K562 (cell line): ENCODE results near the gene B4GALNT4. TPM values are rescaled to one million over a fixed set of nuclear protein-coding genes. Genes with fewer than 3 reads are reported as not detected.

Source experiments
- CBX3 ChIP-seq, 2 experiments: IDR thresholded peaks; 1 replicate in 1 of 2; 2 replicates in 1 of 2; pipeline ENCODE4 v1.6.1; 2012; ENCODE audit warnings: inconsistent platforms in 2 of 2, low read length in 2 of 2, borderline replicate concordance in 1 of 2, control low read depth in 1 of 2
- GABPB1 ChIP-seq: sonication (generic); formaldehyde crosslinking; IDR thresholded peaks from 2 replicates; pipeline ENCODE4 v1.8.0; 2022; ENCODE audit warnings: mild to moderate bottlenecking, missing genetic modification reagents
- HIVEP1 ChIP-seq: fragments of 250-450 bp; sonication (Bioruptor Pico); IDR thresholded peaks from 2 replicates; pipeline ENCODE4 v1.4.0; 2020; ENCODE audit warnings: mild to moderate bottlenecking
- NCOA4 ChIP-seq: fragments of 450-650 bp; IDR thresholded peaks from 2 replicates; pipeline ENCODE4 v1.6.1; 2018; ENCODE audit warnings: mild to moderate bottlenecking; ENCODE audit not compliant: partially characterized antibody
- RBFOX2 ChIP-seq: fragments of 200-400 bp; formaldehyde crosslinking; IDR thresholded peaks from 2 replicates; pipeline ENCODE4 v1.6.1; 2017; ENCODE audit warnings: low read depth, mild to moderate bottlenecking, low read length, moderate library complexity
- RBM14 ChIP-seq: fragments of 200-400 bp; formaldehyde crosslinking; IDR thresholded peaks from 2 replicates; pipeline ENCODE4 v1.6.1; 2018; ENCODE audit warnings: low read depth, mild to moderate bottlenecking, low read length, moderate library complexity, borderline replicate concordance; ENCODE audit not compliant: insufficient read depth
- RUNX1 ChIP-seq: sonication (generic); IDR thresholded peaks from 2 replicates; pipeline ENCODE4 v1.6.1; 2016; ENCODE audit warnings: antibody characterized with exemption, low read depth
- TARDBP ChIP-seq: fragments of 450-650 bp; IDR thresholded peaks from 2 replicates; pipeline ENCODE4 v1.6.1; 2016
- TEAD1 ChIP-seq, 2 experiments: fragments of 450-650 bp in 1 of 2; sonication (generic) in 1 of 2; formaldehyde crosslinking; IDR thresholded peaks; 2 replicates each; pipeline versions ENCODE4 v1.4.0 to v1.8.0; 2020 to 2022; ENCODE audit warnings: mild to moderate bottlenecking in 2 of 2, missing genetic modification reagents in 1 of 2
- TGIF2 ChIP-seq: sonication (generic); formaldehyde crosslinking; IDR thresholded peaks from 2 replicates; pipeline ENCODE4 v1.8.1; 2022; ENCODE audit warnings: mild to moderate bottlenecking, missing genetic modification reagents, moderate library complexity
- TSC22D4 ChIP-seq: fragments of 450-650 bp; IDR thresholded peaks from 2 replicates; pipeline ENCODE4 v1.6.1; 2016; ENCODE audit warnings: missing genetic modification characterization, missing biosample characterization, control low read depth
- ZBED1 ChIP-seq: IDR thresholded peaks from 2 replicates; pipeline ENCODE4 v1.6.1; 2014
- ZNF12 ChIP-seq: sonication (generic); formaldehyde crosslinking; IDR thresholded peaks from 2 replicates; pipeline ENCODE4 v1.4.0; 2020; ENCODE audit warnings: mild to moderate bottlenecking, missing genetic modification reagents
- ZNF134 ChIP-seq: fragments of 250-450 bp; sonication (Bioruptor Pico); conservative IDR thresholded peaks from 2 replicates; pipeline ENCODE4 v1.4.0; 2020
- ZNF41 ChIP-seq: fragments of 250-450 bp; sonication (Bioruptor Pico); conservative IDR thresholded peaks from 2 replicates; pipeline ENCODE4 v1.4.0; 2020; ENCODE audit warnings: mild to moderate bottlenecking
- ZNF766 ChIP-seq: fragments of 200-800 bp; sonication (Bioruptor generic); conservative IDR thresholded peaks from 2 replicates; pipeline ENCODE4 v1.6.1; 2016; ENCODE audit warnings: missing genetic modification characterization, missing compliant biosample characterization
- polyA plus RNA-seq, 8 experiments: library from polyadenylated mRNA; depleted of rRNA in 4 of 8; stranded (reverse) in 5 of 8; unstranded in 3 of 8; fragments of >200 nt; fragmentation: Nextera tagmentation in 2 of 8; fragmentation: Illumina TruSeq in 1 of 8; extraction: Ambion mirVana in 2 of 8; extraction: Trizol in 1 of 8; gene quantifications; 2 replicates each; pipeline versions ENCODE4 v1.2.1 to v1.2.3, GENCODE V29; 2011 to 2014; ENCODE audit warnings: inconsistent platforms in 1 of 8, missing spikeins in 1 of 8
- total RNA-seq, 7 experiments: library from RNA; depleted of rRNA in 6 of 7; stranded (reverse); fragments of >200 nt in 6 of 7; fragmentation: Illumina TruSeq in 2 of 7; extraction: Trizol in 2 of 7; gene quantifications; 2 replicates each; pipeline versions ENCODE4 v1.2.1 to v1.2.3, GENCODE V29; 2011 to 2021; ENCODE audit warnings: low replicate concordance in 1 of 7
- TF ChIP-seq, protein P1 (sequence below): fragments of 250-450 bp; sonication (Bioruptor Pico); IDR thresholded peaks from 2 replicates; pipeline ENCODE4 v1.8.0; 2021; ENCODE audit warnings: mild to moderate bottlenecking, moderate library complexity
- TF ChIP-seq, protein P2 (sequence below): fragments of 450-650 bp; IDR thresholded peaks from 2 replicates; pipeline ENCODE4 v1.6.1; 2016; ENCODE audit warnings: low read depth

The B4GALNT4 gene
- total and polyA plus RNA-seq, 9 of the 15 experiments (the other 6 are each of a cell fraction or from before 2014, with no cell fraction given) = 0.20 to 37.1 (median 10.8) TPM; not detected in 1

DNA sequence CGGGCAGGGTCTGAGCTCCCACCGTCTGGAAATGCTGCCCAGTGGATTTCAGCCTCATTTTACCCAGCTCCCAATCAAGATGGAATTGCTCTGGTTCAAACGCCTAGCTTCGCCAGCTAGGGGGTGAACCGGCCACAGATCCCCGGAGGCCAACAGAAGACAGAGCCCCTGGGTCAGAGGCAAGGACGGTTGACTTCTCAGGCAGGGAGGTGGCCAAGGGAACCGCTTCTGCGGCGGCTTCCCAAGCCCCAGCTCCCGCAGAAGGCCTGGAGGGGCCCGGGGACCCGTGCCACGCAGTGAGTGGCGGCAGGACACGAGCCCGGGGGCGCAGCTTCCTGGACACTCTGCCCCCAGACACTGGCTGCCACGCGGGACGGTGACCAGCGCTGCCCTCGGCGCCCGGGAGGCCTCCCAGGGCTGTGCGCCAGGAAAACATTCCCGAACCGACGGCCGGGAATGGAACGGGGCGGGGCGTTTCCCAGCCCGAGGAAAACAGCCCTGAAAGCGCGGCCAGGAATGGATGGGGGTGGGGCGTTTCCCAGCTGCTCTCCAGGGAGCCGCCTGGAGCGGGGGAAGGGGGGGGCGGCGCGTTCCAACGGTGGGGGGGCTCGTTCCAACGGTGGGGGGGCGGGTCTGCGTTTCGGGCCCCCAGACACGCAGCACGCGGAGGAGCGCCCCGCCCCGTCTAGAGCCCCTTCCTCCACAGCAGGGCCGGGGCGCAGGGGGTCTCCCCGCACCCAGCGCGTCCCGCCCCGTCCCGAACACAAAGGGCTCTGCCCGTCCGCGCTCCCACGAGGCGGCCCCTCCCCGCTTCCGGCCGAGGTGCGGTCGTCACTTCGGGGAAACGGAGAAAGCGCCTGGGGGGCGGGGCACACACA, 13.5 kb upstream of the B4GALNT4 start (continued):
- TF ChIP-seq TEAD1 (CRISPR knock-in tag; IDR thresholded peaks at IDR 0.05) (peak in 1 of 2 experiments; percentile 68; a peak in 2 of 4 replicates), RUNX1 (no peak), RBFOX2 (peak; percentile 95), ZNF12 (CRISPR knock-in tag) (no peak; the same call in 1 of the 2 replicates), ZNF134 (CRISPR knock-in tag) (no peak), NCOA4 (no peak), CBX3 (IDR thresholded peaks at IDR 0.05; ENCODE audit: borderline replicate concordance in 1 of 2, low read length in 2 of 2) (no peak; a peak in 1 of 3 replicates), ZNF766 (CRISPR knock-in tag) (peak; percentile 91), GABPB1 (CRISPR knock-in tag) (peak; percentile 66), TARDBP (no peak; the same call in 1 of the 2 replicates), ZNF41 (CRISPR knock-in tag) (peak; percentile 82), HIVEP1 (CRISPR knock-in tag) (peak; percentile 83; the same call in 1 of the 2 replicates), RBM14 (no peak), TSC22D4 (tag) (no peak), ZBED1 (no peak), TGIF2 (CRISPR knock-in tag) (no peak)
- TF ChIP-seq, protein P1, sequence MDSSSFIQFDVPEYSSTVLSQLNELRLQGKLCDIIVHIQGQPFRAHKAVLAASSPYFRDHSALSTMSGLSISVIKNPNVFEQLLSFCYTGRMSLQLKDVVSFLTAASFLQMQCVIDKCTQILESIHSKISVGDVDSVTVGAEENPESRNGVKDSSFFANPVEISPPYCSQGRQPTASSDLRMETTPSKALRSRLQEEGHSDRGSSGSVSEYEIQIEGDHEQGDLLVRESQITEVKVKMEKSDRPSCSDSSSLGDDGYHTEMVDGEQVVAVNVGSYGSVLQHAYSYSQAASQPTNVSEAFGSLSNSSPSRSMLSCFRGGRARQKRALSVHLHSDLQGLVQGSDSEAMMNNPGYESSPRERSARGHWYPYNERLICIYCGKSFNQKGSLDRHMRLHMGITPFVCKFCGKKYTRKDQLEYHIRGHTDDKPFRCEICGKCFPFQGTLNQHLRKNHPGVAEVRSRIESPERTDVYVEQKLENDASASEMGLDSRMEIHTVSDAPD (CRISPR knock-in tag) = peak; percentile 28; the same call in 1 of the 2 replicates
- TF ChIP-seq, protein P2, sequence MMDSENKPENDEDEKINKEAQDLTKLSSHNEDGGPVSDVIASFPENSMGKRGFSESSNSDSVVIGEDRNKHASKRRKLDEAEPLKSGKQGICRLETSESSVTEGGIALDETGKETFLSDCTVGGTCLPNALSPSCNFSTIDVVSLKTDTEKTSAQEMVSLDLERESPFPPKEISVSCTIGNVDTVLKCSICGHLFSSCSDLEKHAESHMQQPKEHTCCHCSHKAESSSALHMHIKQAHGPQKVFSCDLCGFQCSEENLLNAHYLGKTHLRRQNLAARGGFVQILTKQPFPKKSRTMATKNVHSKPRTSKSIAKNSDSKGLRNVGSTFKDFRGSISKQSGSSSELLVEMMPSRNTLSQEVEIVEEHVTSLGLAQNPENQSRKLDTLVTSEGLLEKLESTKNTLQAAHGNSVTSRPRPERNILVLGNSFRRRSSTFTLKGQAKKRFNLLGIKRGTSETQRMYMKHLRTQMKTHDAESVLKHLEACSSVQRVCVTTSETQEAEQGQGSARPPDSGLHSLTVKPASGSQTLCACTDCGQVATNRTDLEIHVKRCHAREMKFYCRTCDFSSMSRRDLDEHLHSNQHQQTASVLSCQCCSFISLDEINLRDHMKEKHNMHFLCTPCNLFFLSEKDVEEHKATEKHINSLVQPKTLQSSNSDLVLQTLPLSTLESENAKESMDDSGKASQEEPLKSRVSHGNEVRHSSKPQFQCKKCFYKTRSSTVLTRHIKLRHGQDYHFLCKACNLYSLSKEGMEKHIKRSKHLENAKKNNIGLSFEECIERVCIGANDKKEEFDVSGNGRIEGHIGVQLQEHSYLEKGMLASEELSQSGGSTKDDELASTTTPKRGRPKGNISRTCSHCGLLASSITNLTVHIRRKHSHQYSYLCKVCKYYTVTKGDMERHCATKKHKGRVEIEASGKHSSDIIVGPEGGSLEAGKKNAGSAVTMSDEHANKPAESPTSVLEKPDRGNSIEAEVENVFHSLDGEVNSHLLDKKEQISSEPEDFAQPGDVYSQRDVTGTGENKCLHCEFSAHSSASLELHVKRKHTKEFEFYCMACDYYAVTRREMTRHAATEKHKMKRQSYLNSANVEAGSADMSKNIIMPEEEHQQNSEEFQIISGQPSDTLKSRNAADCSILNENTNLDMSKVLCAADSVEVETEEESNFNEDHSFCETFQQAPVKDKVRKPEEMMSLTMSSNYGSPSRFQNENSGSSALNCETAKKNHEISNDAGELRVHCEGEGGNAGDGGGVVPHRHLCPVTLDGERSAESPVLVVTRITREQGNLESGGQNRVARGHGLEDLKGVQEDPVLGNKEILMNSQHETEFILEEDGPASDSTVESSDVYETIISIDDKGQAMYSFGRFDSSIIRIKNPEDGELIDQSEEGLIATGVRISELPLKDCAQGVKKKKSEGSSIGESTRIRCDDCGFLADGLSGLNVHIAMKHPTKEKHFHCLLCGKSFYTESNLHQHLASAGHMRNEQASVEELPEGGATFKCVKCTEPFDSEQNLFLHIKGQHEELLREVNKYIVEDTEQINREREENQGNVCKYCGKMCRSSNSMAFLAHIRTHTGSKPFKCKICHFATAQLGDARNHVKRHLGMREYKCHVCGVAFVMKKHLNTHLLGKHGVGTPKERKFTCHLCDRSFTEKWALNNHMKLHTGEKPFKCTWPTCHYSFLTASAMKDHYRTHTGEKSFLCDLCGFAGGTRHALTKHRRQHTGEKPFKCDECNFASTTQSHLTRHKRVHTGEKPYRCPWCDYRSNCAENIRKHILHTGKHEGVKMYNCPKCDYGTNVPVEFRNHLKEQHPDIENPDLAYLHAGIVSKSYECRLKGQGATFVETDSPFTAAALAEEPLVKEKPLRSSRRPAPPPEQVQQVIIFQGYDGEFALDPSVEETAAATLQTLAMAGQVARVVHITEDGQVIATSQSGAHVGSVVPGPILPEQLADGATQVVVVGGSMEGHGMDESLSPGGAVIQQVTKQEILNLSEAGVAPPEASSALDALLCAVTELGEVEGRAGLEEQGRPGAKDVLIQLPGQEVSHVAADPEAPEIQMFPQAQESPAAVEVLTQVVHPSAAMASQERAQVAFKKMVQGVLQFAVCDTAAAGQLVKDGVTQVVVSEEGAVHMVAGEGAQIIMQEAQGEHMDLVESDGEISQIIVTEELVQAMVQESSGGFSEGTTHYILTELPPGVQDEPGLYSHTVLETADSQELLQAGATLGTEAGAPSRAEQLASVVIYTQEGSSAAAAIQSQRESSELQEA = no peak
